ENCODE measurements around the gene CCT5. TPM values are rescaled to one million over a fixed set of nuclear protein-coding genes. Genes with fewer than 3 reads are reported as not detected.

Gene CCT5
- 663 and 731 TPM in 2 replicates for total RNA-seq

GRCh38 chr5:10249948-10250805 is at the start of gene CCT5:
CCT5 (plus strand) TSS chr5:10250280; CDS start chr5:10250341, 61 bp downstream.
- peak; percentile 99 for DNase-seq

- peak; percentile 21 for DNase-seq
Observed at GRCh38 chr5:10201223-10201868, 48.7 kb upstream of the CCT5 start.

GRCh38 chr5:10202089-10202910 is 47.8 kb upstream of the CCT5 start:
- DNase-seq: no peak

GRCh38 chr5:10209004-10209403 is 41.1 kb upstream of the CCT5 start:
- no peak for DNase-seq

- DNase-seq: no peak
Observed at GRCh38 chr5:10213316-10213715, 36.8 kb upstream of the CCT5 start.

- DNase-seq: no peak
Observed at GRCh38 chr5:10214041-10214440, 36.0 kb upstream of the CCT5 start.

- no peak for DNase-seq
Observed at GRCh38 chr5:10215366-10215765, 34.7 kb upstream of the CCT5 start.

GRCh38 chr5:10216107-10216506 is 34.0 kb upstream of the CCT5 start:
- no peak for DNase-seq

GRCh38 chr5:10218658-10219057 is 31.4 kb upstream of the CCT5 start:
- no peak for DNase-seq

- DNase-seq: no peak
Observed at GRCh38 chr5:10219068-10219467, 31.0 kb upstream of the CCT5 start.

- DNase-seq: no peak
Observed at GRCh38 chr5:10220248-10220647, 29.8 kb upstream of the CCT5 start.

GRCh38 chr5:10222326-10222725 is 27.8 kb upstream of the CCT5 start:
- DNase-seq: no peak

GRCh38 chr5:10227379-10227778 is 22.7 kb upstream of the CCT5 start:
- DNase-seq: peak; percentile 62

GRCh38 chr5:10228288-10228687 is 21.8 kb upstream of the CCT5 start:
- no peak for DNase-seq

- DNase-seq: no peak
Observed at GRCh38 chr5:10229306-10230048, 20.6 kb upstream of the CCT5 start.

GRCh38 chr5:10232386-10232785 is 17.7 kb upstream of the CCT5 start:
- DNase-seq: no peak

- DNase-seq: no peak
Observed at GRCh38 chr5:10233011-10233410, 17.1 kb upstream of the CCT5 start.

- peak; percentile 73 for DNase-seq
Observed at GRCh38 chr5:10233505-10233904, 16.6 kb upstream of the CCT5 start.

- DNase-seq: no peak
Observed at GRCh38 chr5:10235350-10235749, 14.7 kb upstream of the CCT5 start.

GRCh38 chr5:10243660-10244240 is 6.3 kb upstream of the CCT5 start:
- DNase-seq: peak; percentile 24

GRCh38 chr5:10244342-10244944 is 5.6 kb upstream of the CCT5 start:
- no peak for DNase-seq

GRCh38 chr5:10246761-10247160 is 3.3 kb upstream of the CCT5 start:
- DNase-seq: peak; percentile 41
